ENCODE data around the gene THG1L. TPM values are rescaled to one million over a fixed set of nuclear protein-coding genes. Genes with fewer than 3 reads are reported as not detected.

THG1L gene
- total and polyA plus RNA-seq, 2 experiments from 2014 or later = 12.2 to 13.8 TPM

GRCh38 chr5:157732596-157733262 is 1.5 kb downstream of the THG1L start:
- DNase-seq (ENCODE audit: low spot score) = no peak
- H3K36me3 ChIP-seq (ENCODE audit: insufficient read depth) = peaks cover 32% of the 10 kb centered on the region
- Mint-ChIP-seq H3K9me3 (no peaks in the 10 kb centered on the region), H3K4me3 (peak overlapping the region; percentile 98; the same call in 1 of the 3 replicates), H3K36me3 (ENCODE audit: low read depth) (peaks cover 39% of the 10 kb centered on the region), H3K4me1 (peaks cover 5% of the 10 kb centered on the region), H3K27me3 (ENCODE audit: insufficient read depth, low read depth, poor library complexity) (peaks cover 12% of the 10 kb centered on the region), H3K27ac (no peak overlapping the region)
- ATAC-seq = no peak
- H3K4me1 ChIP-seq (ENCODE audit: insufficient read depth) = 0 out of 2 replicates have a peak, but pooled peaks cover 3% of the 10 kb centered on the region
- peaks cover 3% of the 10 kb centered on the region; the same call in 1 of the 2 replicates for H3K79me2 ChIP-seq (replicated peaks; ENCODE audit: insufficient read depth)
- TF ChIP-seq EZH2 (IDR thresholded peaks at IDR 0.05; ENCODE audit: low read depth, unreplicated experiment) (no peak), NANOG (IDR thresholded peaks at IDR 0.05; ENCODE audit: borderline replicate concordance) (no peak), POLR2AphosphoS5 (IDR thresholded peaks at IDR 0.05; ENCODE audit: low read depth) (no peak), ETS1 (IDR thresholded peaks at IDR 0.05) (no peak), CREB1 (CRISPR knock-in tag; IDR thresholded peaks at IDR 0.05; ENCODE audit: low read depth) (no peak), ZNF462 (CRISPR knock-in tag; IDR thresholded peaks at IDR 0.05) (no peak), REST (IDR thresholded peaks at IDR 0.05; ENCODE audit: unreplicated experiment) (no peak), ZNF114 (CRISPR knock-in tag; IDR thresholded peaks at IDR 0.05) (no peak), ZNF331 (CRISPR knock-in tag; IDR thresholded peaks at IDR 0.05; ENCODE audit: low read depth) (no peak), JUNB (IDR thresholded peaks at IDR 0.05; ENCODE audit: unreplicated experiment) (no peak)
- H3K27me3 ChIP-seq (ENCODE audit: insufficient read depth) = no peaks in the 10 kb centered on the region
- no peak overlapping the region for H3K27ac ChIP-seq (ENCODE audit: low read depth)
- no peak overlapping the region for H2AFZ ChIP-seq
- no peak overlapping the region for H3K4me3 ChIP-seq
- H4K20me1 ChIP-seq (replicated peaks; ENCODE audit: insufficient read depth) = 0 out of 2 replicates have a peak, but pooled peaks cover 10% of the 10 kb centered on the region
- no peak overlapping the region for H3K4me2 ChIP-seq
- H3F3A ChIP-seq (replicated peaks; ENCODE audit: low read depth) = no peaks in the 10 kb centered on the region
- H3K9me2 ChIP-seq (ENCODE audit: insufficient read depth) = no peaks in the 10 kb centered on the region
